ENCODE results near the gene COX11. TPM values are rescaled to one million over a fixed set of nuclear protein-coding genes. Genes with fewer than 3 reads are reported as not detected.

COX11 gene
- total and polyA plus RNA-seq, 2 donors (not counting 1 experiment from before 2014, with no cell fraction given) = 37.1 to 54.9 TPM

- Mint-ChIP-seq H3K4me1 (peaks cover 2% of the 10 kb centered on the region), H3K9me3 (ENCODE audit: insufficient read depth) (no peaks in the 10 kb centered on the region), H3K27me3 (no peaks in the 10 kb centered on the region), H3K27ac (no peak overlapping the region), H3K4me3 (no peak overlapping the region)
- Histone ChIP-seq H3K27me3 (replicated peaks in 1 of 4; ENCODE audit: control extremely low read depth in 1 of 4, control insufficient read depth in 3 of 4, insufficient read depth in 4 of 4, low read length in 3 of 4) (no peaks in the 10 kb centered on the region), H3K4me3 (ENCODE audit: control extremely low read depth in 1 of 5, extremely low read depth in 1 of 5, insufficient read depth in 1 of 5, low read depth in 2 of 5, low read length in 4 of 5) (no peak overlapping the region), H3K27ac (ENCODE audit: low read length in 2 of 2) (no peak overlapping the region), H3K4me2 (replicated peaks; ENCODE audit: low read depth, low read length, poor library complexity, severe bottlenecking) (no peak overlapping the region), H3K79me2 (ENCODE audit: control insufficient read depth, insufficient read depth, low read length) (peaks cover 6% of the 10 kb centered on the region), H3K36me3 (replicated peaks in 1 of 2; ENCODE audit: control extremely low read depth in 1 of 2, control insufficient read depth in 1 of 2, extremely low read depth in 1 of 2, insufficient read depth in 2 of 2, low read length in 1 of 2) (no peaks in the 10 kb centered on the region), H3K9me3 (ENCODE audit: control extremely low read depth in 1 of 3, control insufficient read depth in 2 of 3, insufficient read depth in 1 of 3, low read length in 2 of 3) (no peaks in the 10 kb centered on the region), H3K4me1 (ENCODE audit: control insufficient read depth in 2 of 2, insufficient read depth in 2 of 2, low read length in 2 of 2) (peaks cover 0 to 3% of the 10 kb centered on the region in 2 donors), H2AFZ (ENCODE audit: insufficient read depth, low read depth, low read length, poor library complexity, severe bottlenecking) (no peak overlapping the region), H3K9ac (ENCODE audit: low read length) (no peak overlapping the region), H4K20me1 (ENCODE audit: control insufficient read depth, insufficient read depth, low read length, poor library complexity, severe bottlenecking) (no peaks in the 10 kb centered on the region)
- WGBS (ENCODE audit: insufficient coverage) = 100% methylated on average over 1 of the region's 3 CpGs
- ATAC-seq (ENCODE audit: low read depth) (no peak), DNase-seq (no peak)
- TF ChIP-seq CTCF (IDR thresholded peaks at IDR 0.05) = no peak
- ChIA-PET POLR2A (no interaction called here), CTCF (interaction anchor here (1.1 to 2.0 kb wide), 3 partner anchors 18 to 552 kb away, joined by 3 to 9 read pairs (median 4); no protein-coding TSS in a partner anchor)
- intact Hi-C loops (cut with micrococcal nuclease) = no loop called here
These were observed 6.3 kb upstream of the COX11 start for GRCh38 chr17:54974759-54975158.

DNA sequence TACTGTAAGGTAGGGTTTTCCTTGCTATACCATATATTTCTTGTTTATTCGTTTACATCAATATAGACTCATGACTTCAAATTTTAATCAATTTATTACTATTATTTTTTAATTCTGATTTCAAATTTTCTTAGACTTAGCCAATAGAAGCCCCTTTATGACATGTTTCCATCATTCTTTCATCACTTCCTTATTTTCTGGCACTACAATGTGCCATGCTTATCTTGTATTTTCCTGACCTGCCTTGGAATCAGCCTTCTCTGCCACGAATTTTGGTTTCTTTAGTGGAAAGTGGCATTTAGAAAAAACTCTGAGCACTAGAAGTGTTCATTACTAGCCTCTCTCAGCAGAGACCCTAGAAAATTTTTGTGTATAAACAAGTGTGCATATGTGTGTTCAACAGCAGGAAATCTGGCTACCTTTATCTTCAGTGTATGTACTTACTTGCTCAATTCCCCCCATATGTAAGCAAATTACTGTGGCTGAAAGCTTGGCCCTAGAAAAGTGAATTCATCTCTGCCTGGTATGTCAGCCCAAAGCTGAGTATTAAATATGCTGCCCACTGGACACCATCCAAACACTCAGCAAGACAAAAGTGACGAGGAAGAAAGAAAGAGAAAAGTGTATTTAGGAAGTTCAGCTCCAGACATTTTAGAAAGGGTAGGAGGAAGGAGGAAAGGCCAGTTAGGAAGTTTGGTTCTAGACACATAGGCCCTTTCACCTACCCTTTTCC, 4.1 kb upstream of the COX11 start:
- POLR2A ChIA-PET = no interaction called here

More for the DNA sequence above, 4.1 kb upstream of the COX11 start:
- DNase-seq = no peak
- no peaks in the 10 kb centered on the region for H3K27me3 Mint-ChIP-seq
- H3K4me3 Mint-ChIP-seq = no peak overlapping the region
- WGBS (ENCODE audit: insufficient coverage) = no CpG with 5 or more reads among the region's 3 CpGs
- TF ChIP-seq EZH2 (IDR thresholded peaks at IDR 0.05; ENCODE audit: borderline replicate concordance, insufficient read depth, low read depth, low read length, poor library complexity, severe bottlenecking) = no peak
- no peak for TF ChIP-seq CTCF (IDR thresholded peaks at IDR 0.05)
- CTCF ChIA-PET = interaction anchor here (2.0 kb wide), 1 partner anchor 20 kb away, joined by 9 read pairs; no protein-coding TSS in a partner anchor
- Histone ChIP-seq H3K4me3 (ENCODE audit: control extremely low read depth in 1 of 5, extremely low read depth in 1 of 5, insufficient read depth in 1 of 5, low read depth in 2 of 5, low read length in 4 of 5) (no peak overlapping the region), H3K9me3 (ENCODE audit: control extremely low read depth in 1 of 3, control insufficient read depth in 2 of 3, insufficient read depth in 1 of 3, low read length in 2 of 3) (no peaks in the 10 kb centered on the region), H3K4me2 (replicated peaks; ENCODE audit: low read depth, low read length, poor library complexity, severe bottlenecking) (no peak overlapping the region), H4K20me1 (ENCODE audit: control insufficient read depth, insufficient read depth, low read length, poor library complexity, severe bottlenecking) (no peaks in the 10 kb centered on the region), H2AFZ (ENCODE audit: insufficient read depth, low read depth, low read length, poor library complexity, severe bottlenecking) (no peak overlapping the region), H3K36me3 (replicated peaks in 1 of 2; ENCODE audit: control extremely low read depth in 1 of 2, control insufficient read depth in 1 of 2, extremely low read depth in 1 of 2, insufficient read depth in 2 of 2, low read length in 1 of 2) (no peaks in the 10 kb centered on the region), H3K27me3 (replicated peaks in 1 of 4; ENCODE audit: control extremely low read depth in 1 of 4, control insufficient read depth in 3 of 4, insufficient read depth in 4 of 4, low read length in 3 of 4) (no peaks in the 10 kb centered on the region), H3K79me2 (ENCODE audit: control insufficient read depth, insufficient read depth, low read length) (peaks cover 12% of the 10 kb centered on the region), H3K9ac (ENCODE audit: low read length) (no peak overlapping the region), H3K4me1 (ENCODE audit: control insufficient read depth in 2 of 2, insufficient read depth in 2 of 2, low read length in 2 of 2) (peaks cover 5 to 12% of the 10 kb centered on the region in 2 donors), H3K27ac (ENCODE audit: low read length in 2 of 2) (no peak overlapping the region)
- intact Hi-C loops (cut with micrococcal nuclease) = no loop called here
- H3K9me3 Mint-ChIP-seq (ENCODE audit: insufficient read depth) = no peaks in the 10 kb centered on the region
- no peak overlapping the region for H3K27ac Mint-ChIP-seq
- no peak for ATAC-seq (ENCODE audit: low read depth)
- H3K4me1 Mint-ChIP-seq = peaks cover 7% of the 10 kb centered on the region
